A673 (cell line): ENCODE data around the gene RAPGEFL1. TPM values are rescaled to one million over a fixed set of nuclear protein-coding genes. Genes with fewer than 3 reads are reported as not detected.
"Not testable (repeated sequence)": the region's sequence is repeated elsewhere in the genome, so short reads cannot be mapped to it uniquely, and the experiment has no call there.

Source experiments
- BruUV-seq: library from RNA; stranded (reverse); fragments of 400-500 nt; replicated peaks from 2 replicates; lab custom pipeline; 2021; lab: Mats Ljungman, UMichigan
- CTCF ChIA-PET: fragments of 300-600 bp; sonication (Branson Sonifier 250); formaldehyde crosslinking; loops from one replicate; lab custom pipeline; 2022; ENCODE audit warnings: antibody characterized with exemption; lab: Charles Lee
- POLR2A ChIA-PET: fragments of 300-600 bp; sonication (Branson Sonifier 250); formaldehyde crosslinking; loops from one replicate; lab custom pipeline; 2022; ENCODE audit warnings: antibody characterized with exemption; ENCODE audit not compliant: low non-redundant PET; lab: Charles Lee
- DNase-seq: peaks from one replicate; pipeline ENCODE4 v3.0.0-alpha.2; 2015; ENCODE audit warnings: low spot score
- H3K27ac ChIP-seq: fragments of 200-600 bp; sonication (generic); 2 replicates; pipeline ENCODE4 v1.5.1; 2016; ENCODE audit warnings: mixed run types, low read depth, mild to moderate bottlenecking, mixed read lengths, antibody characterized with exemption, low read length; ENCODE audit not compliant: poor library complexity, severe bottlenecking
- H3K27me3 ChIP-seq: fragments of 200-600 bp; sonication (generic); replicated peaks from 2 replicates; pipeline ENCODE4 v1.6.1; 2017; ENCODE audit warnings: mixed run types, low read depth, mild to moderate bottlenecking, mixed read lengths, antibody characterized with exemption, low read length; ENCODE audit not compliant: insufficient read depth, poor library complexity
- H3K36me3 ChIP-seq: fragments of 200-600 bp; sonication (generic); 2 replicates; pipeline ENCODE4 v1.6.1; 2016; ENCODE audit warnings: mixed run types, mild to moderate bottlenecking, mixed read lengths, antibody characterized with exemption, low read length; ENCODE audit not compliant: insufficient read depth, poor library complexity, severe bottlenecking
- H3K4me1 ChIP-seq: fragments of 200-600 bp; sonication (generic); 2 replicates; pipeline ENCODE4 v1.6.1; 2017; ENCODE audit warnings: mixed run types, mild to moderate bottlenecking, mixed read lengths, antibody characterized with exemption, low read length; ENCODE audit not compliant: insufficient read depth, poor library complexity, severe bottlenecking
- H3K4me3 ChIP-seq: fragments of 200-600 bp; sonication (generic); 2 replicates; pipeline ENCODE4 v1.5.1; 2016; ENCODE audit warnings: low read depth, mixed run types, mild to moderate bottlenecking, mixed read lengths, low read length; ENCODE audit not compliant: poor library complexity, severe bottlenecking
- H3K9me3 ChIP-seq: fragments of 200-600 bp; sonication (generic); 2 replicates; pipeline ENCODE4 v1.6.1; 2016; ENCODE audit warnings: mixed run types, low read depth, mild to moderate bottlenecking, mixed read lengths, antibody characterized with exemption, low read length; ENCODE audit not compliant: poor library complexity, severe bottlenecking
- EZH2 ChIP-seq: fragments of 200-600 bp; sonication (generic); IDR thresholded peaks from 2 replicates; pipeline ENCODE4 v1.6.1; 2017; ENCODE audit warnings: borderline replicate concordance, low read depth, mild to moderate bottlenecking, mixed read lengths, antibody characterized with exemption, low read length; ENCODE audit not compliant: poor library complexity, severe bottlenecking
- intact Hi-C: fragments of 100-400 bp; cut with micrococcal nuclease; formaldehyde crosslinking; loops from one replicate; pipeline ENCODE4 v1.10.0; 2022; ENCODE audit not compliant: unreplicated experiment
- total RNA-seq: library from RNA; stranded (reverse); gene quantifications from 2 replicates; pipeline ENCODE4 v1.2.3, GENCODE V29; 2021
- TF ChIP-seq, protein P1 (sequence below): fragments of 300-800, 200-600 bp; sonication (generic); conservative IDR thresholded peaks from 2 replicates; pipeline ENCODE4 v1.5.1; 2017; ENCODE audit warnings: low read depth, mild to moderate bottlenecking, antibody characterized with exemption, low read length, moderate library complexity, mixed read lengths

The RAPGEFL1 gene
- total RNA-seq, 1 experiment from 2014 or later, result 11.9 TPM

GRCh38 chr17:40139566-40140058 lies 37.7 kb upstream of the RAPGEFL1 start:
- BruUV-seq, result TSS peak; percentile 78
- H3K4me3 ChIP-seq, result peak overlapping the region; percentile 58
- peaks cover 5% of the 10 kb centered on the region for H3K4me1 ChIP-seq
- H3K36me3 ChIP-seq, result peaks cover 37% of the 10 kb centered on the region
- intact Hi-C loops, result no loop called here
- ChIA-PET POLR2A (no interaction called here), CTCF (no interaction called here)
- H3K27ac ChIP-seq, result peak overlapping the region; percentile 90
- TF ChIP-seq EZH2, result no peak
- TF ChIP-seq, protein P1, sequence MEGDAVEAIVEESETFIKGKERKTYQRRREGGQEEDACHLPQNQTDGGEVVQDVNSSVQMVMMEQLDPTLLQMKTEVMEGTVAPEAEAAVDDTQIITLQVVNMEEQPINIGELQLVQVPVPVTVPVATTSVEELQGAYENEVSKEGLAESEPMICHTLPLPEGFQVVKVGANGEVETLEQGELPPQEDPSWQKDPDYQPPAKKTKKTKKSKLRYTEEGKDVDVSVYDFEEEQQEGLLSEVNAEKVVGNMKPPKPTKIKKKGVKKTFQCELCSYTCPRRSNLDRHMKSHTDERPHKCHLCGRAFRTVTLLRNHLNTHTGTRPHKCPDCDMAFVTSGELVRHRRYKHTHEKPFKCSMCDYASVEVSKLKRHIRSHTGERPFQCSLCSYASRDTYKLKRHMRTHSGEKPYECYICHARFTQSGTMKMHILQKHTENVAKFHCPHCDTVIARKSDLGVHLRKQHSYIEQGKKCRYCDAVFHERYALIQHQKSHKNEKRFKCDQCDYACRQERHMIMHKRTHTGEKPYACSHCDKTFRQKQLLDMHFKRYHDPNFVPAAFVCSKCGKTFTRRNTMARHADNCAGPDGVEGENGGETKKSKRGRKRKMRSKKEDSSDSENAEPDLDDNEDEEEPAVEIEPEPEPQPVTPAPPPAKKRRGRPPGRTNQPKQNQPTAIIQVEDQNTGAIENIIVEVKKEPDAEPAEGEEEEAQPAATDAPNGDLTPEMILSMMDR, result no peak
- no peaks in the 10 kb centered on the region for H3K9me3 ChIP-seq
- no peak for DNase-seq
- no peaks in the 10 kb centered on the region for H3K27me3 ChIP-seq

GRCh38 chr17:40143166-40143565 lies 34.1 kb upstream of the RAPGEFL1 start:
- peaks cover 14% of the 10 kb centered on the region for H3K36me3 ChIP-seq
- POLR2A ChIA-PET, result interaction anchor here (0.7 kb wide), 1 partner anchor 220 kb away, joined by 10 read pairs; no protein-coding TSS in a partner anchor

GRCh38 chr17:40145476-40145875 lies 31.8 kb upstream of the RAPGEFL1 start:
- BruUV-seq, result no TSS peak
- CTCF ChIA-PET, result no interaction called here

More at GRCh38 chr17:40143166-40143565, 34.1 kb upstream of the RAPGEFL1 start:
- BruUV-seq, DNase-seq, H3K4me1 ChIP-seq, H3K9me3 ChIP-seq, H3K27ac ChIP-seq, CTCF ChIA-PET, intact Hi-C loops, H3K27me3 ChIP-seq, H3K4me3 ChIP-seq: not testable (repeated sequence)

More at GRCh38 chr17:40145476-40145875, 31.8 kb upstream of the RAPGEFL1 start:
- intact Hi-C loops, result no loop called here
- TF ChIP-seq EZH2, result no peak
- TF ChIP-seq, protein P1, result no peak
- no peak overlapping the region for H3K4me3 ChIP-seq
- H3K4me1 ChIP-seq, result peaks cover 5% of the 10 kb centered on the region
- H3K9me3 ChIP-seq, result no peaks in the 10 kb centered on the region
- POLR2A ChIA-PET, result no interaction called here
- peaks cover 14% of the 10 kb centered on the region for H3K36me3 ChIP-seq
- DNase-seq, result no peak
- no peaks in the 10 kb centered on the region for H3K27me3 ChIP-seq
- H3K27ac ChIP-seq, result no peak overlapping the region
